GM23248 (cell line): ENCODE results near the gene TREX2. TPM values are rescaled to one million over a fixed set of nuclear protein-coding genes. Genes with fewer than 3 reads are reported as not detected.

Experiments used
- DNase-seq: peaks from one replicate; pipeline ENCODE4 v3.0.0-alpha.2; 2015
- H2AFZ ChIP-seq: fragments of 200-600 bp; sonication (generic); 2 replicates; pipeline ENCODE4 v1.6.1; 2016; ENCODE audit warnings: antibody characterized with exemption
- H3F3A ChIP-seq: fragments of 200-600 bp; sonication (generic); 2 replicates; pipeline ENCODE4 v1.6.1; 2016; ENCODE audit warnings: mild to moderate bottlenecking, antibody characterized with exemption, mixed run types; ENCODE audit not compliant: insufficient read depth
- H3K27ac ChIP-seq: fragments of 200-600 bp; sonication (generic); 2 replicates; pipeline ENCODE4 v1.5.1; 2016; ENCODE audit warnings: mild to moderate bottlenecking
- H3K27me3 ChIP-seq: fragments of 200-600 bp; sonication (generic); replicated peaks from 2 replicates; pipeline ENCODE4 v1.6.1; 2016; ENCODE audit warnings: mild to moderate bottlenecking; ENCODE audit not compliant: insufficient read depth
- H3K36me3 ChIP-seq: fragments of 200-600 bp; sonication (generic); 2 replicates; pipeline ENCODE4 v1.6.1; 2016; ENCODE audit warnings: low read depth, mild to moderate bottlenecking
- H3K4me1 ChIP-seq: fragments of 200-600 bp; sonication (generic); 2 replicates; pipeline ENCODE4 v1.6.1; 2016; ENCODE audit warnings: mild to moderate bottlenecking; ENCODE audit not compliant: insufficient read depth
- H3K4me2 ChIP-seq: fragments of 200-600 bp; sonication (generic); one replicate; pipeline ENCODE4 v1.6.1; 2016; ENCODE audit warnings: mild to moderate bottlenecking; ENCODE audit not compliant: unreplicated experiment
- H3K4me3 ChIP-seq: fragments of 200-600 bp; sonication (generic); 2 replicates; pipeline ENCODE4 v1.5.1; 2016; ENCODE audit warnings: mild to moderate bottlenecking
- H3K79me2 ChIP-seq: fragments of 200-600 bp; sonication (generic); 2 replicates; pipeline ENCODE4 v1.6.1; 2016; ENCODE audit warnings: mild to moderate bottlenecking; ENCODE audit not compliant: insufficient read depth
- H3K9ac ChIP-seq: fragments of 200-600 bp; sonication (generic); 2 replicates; pipeline ENCODE4 v1.6.1; 2016; ENCODE audit warnings: mild to moderate bottlenecking
- H3K9me2 ChIP-seq: fragments of 200-600 bp; sonication (generic); 2 replicates; pipeline ENCODE4 v1.6.1; 2016; ENCODE audit warnings: mixed run types, mild to moderate bottlenecking, moderate library complexity; ENCODE audit not compliant: insufficient read depth
- H3K9me3 ChIP-seq: fragments of 200-600 bp; sonication (generic); one replicate; pipeline ENCODE4 v1.6.1; 2017; ENCODE audit warnings: low read depth
- H4K20me1 ChIP-seq: fragments of 200-600 bp; sonication (generic); 2 replicates; pipeline ENCODE4 v1.6.0; 2016; ENCODE audit not compliant: insufficient read depth
- EZH2 ChIP-seq: fragments of 200-600 bp; sonication (generic); IDR thresholded peaks from 2 replicates; pipeline ENCODE4 v1.6.1; 2018; ENCODE audit warnings: antibody characterized with exemption, mild to moderate bottlenecking; ENCODE audit not compliant: insufficient read depth, poor library complexity, severe bottlenecking
- EZH2phosphoT487 ChIP-seq: fragments of 200-600 bp; sonication (generic); IDR thresholded peaks from 2 replicates; pipeline ENCODE4 v1.6.1; 2018; ENCODE audit warnings: antibody characterized with exemption, moderate library complexity, mild to moderate bottlenecking, low read depth; ENCODE audit not compliant: insufficient read depth
- WGBS, 2 experiments: methylation state at CpG; one replicate each; pipeline ENCODE4 v1.1.6; 2015 to 2017; ENCODE audit warnings: low lambda C conversion rate in 2 of 2, low coverage in 1 of 2; ENCODE audit errors: missing lambda C conversion rate in 2 of 2; 5-methylcytosine and 5-hydroxymethylcytosine counted together
- in situ Hi-C: fragments of 300-500 bp; cut with MboI; formaldehyde crosslinking; loops from 2 replicates; pipeline ENCODE4 v1.15.0; 2020
- polyA plus RNA-seq: library from polyadenylated mRNA; unstranded; fragments of >200 nt; fragmentation: Nextera tagmentation; extraction: Ambion mirVana; gene quantifications from 2 replicates; pipeline ENCODE4 v1.2.1, GENCODE V29; 2016
- total RNA-seq: library from RNA; depleted of rRNA; stranded (reverse); fragments of >200 nt; shearing (Covaris generic); gene quantifications from 2 replicates; pipeline ENCODE4 v1.2.3, GENCODE V29; 2014

Gene TREX2
- total and polyA plus RNA-seq, 2 experiments from 2014 or later = 0.24 to 0.76 TPM

DNA sequence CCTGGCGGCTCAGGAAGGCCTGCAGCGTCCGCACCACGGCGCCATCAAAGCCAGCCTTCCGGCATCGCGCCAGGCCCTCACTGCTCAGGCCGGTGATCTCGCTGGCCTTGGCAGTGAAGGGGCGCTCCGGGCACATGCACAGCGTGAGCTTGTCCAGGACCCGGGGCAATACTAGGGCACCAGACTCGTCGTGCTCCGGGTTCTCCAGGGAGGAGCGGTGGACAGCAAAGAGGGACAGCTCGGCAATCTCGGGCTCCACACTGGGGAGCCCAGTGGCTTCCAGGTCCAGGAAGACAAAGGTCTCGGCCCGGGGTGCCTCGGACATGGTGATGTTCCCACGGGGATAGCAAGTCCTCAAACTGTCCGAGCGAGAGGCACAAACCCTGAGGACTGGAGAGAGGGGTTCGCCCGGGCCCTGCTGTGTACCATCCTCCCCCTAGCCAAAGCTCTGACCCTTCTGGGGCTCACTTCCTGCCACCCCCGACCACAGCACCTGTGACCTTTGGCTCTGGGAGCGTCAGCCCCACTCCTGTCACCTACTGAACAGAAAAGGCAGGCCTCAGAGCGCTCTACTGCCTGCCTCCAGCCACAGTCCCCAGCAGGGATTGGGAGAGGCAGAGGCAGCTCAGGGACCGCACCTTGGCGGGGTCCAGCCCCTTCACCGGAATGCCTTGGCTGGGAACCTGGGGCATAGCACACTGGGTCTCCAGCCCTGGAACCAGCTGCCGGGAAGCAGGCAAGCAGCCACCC is 575 bp downstream of the TREX2 start:
- in situ Hi-C loops = loop anchor here (25.0 kb wide), 1 partner anchor 408 kb away; no protein-coding TSS in a partner anchor
- no peaks in the 10 kb centered on the region for H3K9me3 ChIP-seq
- H3F3A ChIP-seq = no peaks in the 10 kb centered on the region
- H2AFZ ChIP-seq = no peak overlapping the region
- WGBS, 2 experiments = 81 to 83% methylated on average over 16 to 18 of the region's 35 CpGs
- no peak for DNase-seq
- no peak overlapping the region for H3K4me3 ChIP-seq
- H3K4me1 ChIP-seq = no peaks in the 10 kb centered on the region
- no peak overlapping the region for H3K9ac ChIP-seq
- no peaks in the 10 kb centered on the region for H3K36me3 ChIP-seq
- no peak overlapping the region for H3K4me2 ChIP-seq
- H3K9me2 ChIP-seq = no peaks in the 10 kb centered on the region
- H3K27ac ChIP-seq = no peak overlapping the region
- no peaks in the 10 kb centered on the region for H3K27me3 ChIP-seq
- no peaks in the 10 kb centered on the region for H4K20me1 ChIP-seq
- no peak for TF ChIP-seq EZH2
- TF ChIP-seq EZH2phosphoT487 = no peak
- no peaks in the 10 kb centered on the region for H3K79me2 ChIP-seq

DNA sequence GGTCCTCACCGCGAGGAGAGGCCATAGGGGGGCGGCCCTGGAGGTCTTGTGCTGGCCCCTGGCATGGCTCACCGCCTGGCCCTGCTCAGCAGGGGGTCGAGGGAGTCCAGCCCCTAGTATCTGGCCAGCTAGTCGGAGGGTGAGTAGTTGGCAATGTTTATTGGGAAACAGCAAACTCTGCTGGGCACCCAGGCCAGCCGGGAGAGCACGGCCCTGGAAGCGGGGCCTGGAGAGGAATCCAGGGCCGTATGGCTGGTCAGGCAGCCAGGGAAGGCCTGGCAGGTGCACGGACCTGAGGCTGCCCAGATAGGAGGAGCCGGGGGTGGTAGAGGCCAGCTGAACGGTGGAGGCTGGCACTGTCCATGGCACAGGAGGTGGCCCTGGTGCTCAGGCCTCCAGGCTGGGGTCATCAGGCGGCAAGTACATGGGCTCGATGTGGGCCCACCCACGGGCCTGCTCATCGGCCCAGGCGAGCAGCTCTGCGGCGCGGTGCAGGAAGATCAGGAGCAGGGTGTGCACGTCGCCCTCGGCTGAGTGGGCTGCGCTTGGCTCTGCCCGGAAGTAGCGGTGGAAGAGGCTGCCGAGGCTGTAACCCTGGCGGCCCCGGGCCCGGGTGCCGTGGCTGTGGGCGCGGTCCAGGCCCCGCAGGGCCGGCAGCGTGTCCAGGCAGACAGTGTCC is 1.4 kb downstream of the TREX2 start:
- H3K9ac ChIP-seq = no peak overlapping the region
- H3K36me3 ChIP-seq = no peaks in the 10 kb centered on the region
- 50 to 85% methylated on average over 2 to 12 of the region's 37 CpGs for WGBS, 2 experiments
- no peak for DNase-seq
- no peak overlapping the region for H2AFZ ChIP-seq
- H4K20me1 ChIP-seq = no peaks in the 10 kb centered on the region
- no peak overlapping the region for H3K4me2 ChIP-seq
- no peak overlapping the region for H3K4me3 ChIP-seq
- H3K9me2 ChIP-seq = no peaks in the 10 kb centered on the region
- H3K27me3 ChIP-seq = no peaks in the 10 kb centered on the region
- in situ Hi-C loops = loop anchor here (25.0 kb wide), 1 partner anchor 407 kb away; no protein-coding TSS in a partner anchor
- no peak overlapping the region for H3K27ac ChIP-seq
- TF ChIP-seq EZH2 (no peak), EZH2phosphoT487 (no peak)
- H3K9me3 ChIP-seq = no peaks in the 10 kb centered on the region
- no peaks in the 10 kb centered on the region for H3F3A ChIP-seq
- no peaks in the 10 kb centered on the region for H3K4me1 ChIP-seq
- H3K79me2 ChIP-seq = no peaks in the 10 kb centered on the region

DNA sequence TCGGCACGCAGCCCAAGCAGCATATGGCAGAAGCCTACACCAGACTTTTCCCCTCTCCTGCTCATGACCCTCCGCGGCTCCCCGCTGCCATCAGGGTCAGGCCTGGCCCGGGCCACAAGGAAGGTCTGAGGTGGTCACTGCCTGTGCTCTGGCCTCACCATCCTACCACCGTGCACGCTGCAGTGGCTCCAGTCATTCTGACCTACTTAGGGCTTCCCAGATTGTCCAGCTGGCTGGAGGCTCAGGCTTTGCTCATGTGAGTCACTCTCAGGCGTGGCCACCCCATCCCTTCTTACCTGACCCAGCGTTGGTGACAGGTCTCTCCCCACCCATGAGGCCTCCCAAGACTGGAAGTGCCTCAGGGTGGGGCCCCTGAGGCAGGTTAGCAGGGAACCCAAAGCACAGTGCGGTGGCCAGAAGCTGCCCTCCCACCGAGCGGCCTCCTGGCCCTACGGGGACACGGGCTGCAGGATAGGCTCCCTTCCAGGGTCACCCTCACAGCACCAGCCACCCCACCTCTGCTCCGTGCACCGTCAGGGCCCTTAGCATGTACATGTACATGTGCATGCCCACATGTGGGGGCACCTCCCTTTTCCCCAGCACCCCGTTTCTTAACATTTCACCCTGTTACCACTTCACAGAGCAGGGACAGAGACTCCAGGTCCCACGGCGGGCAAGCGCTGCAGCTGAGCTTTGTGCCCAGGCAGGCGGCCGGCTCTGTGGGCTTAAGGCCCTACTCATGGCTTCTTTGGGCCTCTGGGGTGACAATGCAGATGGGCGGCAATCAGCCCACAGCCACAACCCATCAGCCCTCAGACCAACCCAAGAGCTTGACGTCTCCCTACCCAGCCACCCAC is 2.2 kb downstream of the TREX2 start:
- Histone ChIP-seq H3K27me3 (no peaks in the 10 kb centered on the region), H3K27ac (no peak overlapping the region), H3K4me1 (no peaks in the 10 kb centered on the region), H3K79me2 (no peaks in the 10 kb centered on the region), H3K4me2 (no peak overlapping the region), H3F3A (no peaks in the 10 kb centered on the region), H2AFZ (no peak overlapping the region), H3K36me3 (no peaks in the 10 kb centered on the region), H3K4me3 (no peak overlapping the region), H3K9ac (no peak overlapping the region), H4K20me1 (no peaks in the 10 kb centered on the region), H3K9me2 (no peaks in the 10 kb centered on the region), H3K9me3 (no peaks in the 10 kb centered on the region)
- WGBS, 2 experiments = 83 to 89% methylated on average over 11 to 16 of the region's 25 CpGs
- no peak for DNase-seq
- TF ChIP-seq EZH2phosphoT487 (no peak), EZH2 (no peak)
- in situ Hi-C loops = loop anchor here (25.0 kb wide), 1 partner anchor 406 kb away; no protein-coding TSS in a partner anchor

DNA sequence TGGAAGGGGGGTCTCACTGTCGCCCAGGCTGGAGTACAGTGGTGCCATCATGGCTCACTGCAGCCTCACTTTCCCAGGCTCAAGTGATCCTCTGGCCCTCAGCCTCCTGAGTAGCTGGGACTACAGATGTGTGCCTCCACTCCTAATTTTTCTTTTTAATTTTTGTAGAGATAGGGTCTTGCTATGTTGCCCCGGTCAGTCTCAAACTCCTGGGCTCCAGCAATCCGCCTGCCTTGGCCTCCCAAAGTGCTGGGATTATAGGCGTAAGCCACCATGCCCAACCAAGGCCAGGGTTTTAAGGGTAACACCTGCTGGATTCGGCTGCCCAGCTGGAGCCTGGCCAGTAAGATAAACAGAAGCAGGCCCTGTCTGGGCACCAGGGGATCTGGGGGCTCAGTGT is 3.4 kb downstream of the TREX2 start:
- H3F3A ChIP-seq = no peaks in the 10 kb centered on the region
- H4K20me1 ChIP-seq = no peaks in the 10 kb centered on the region
- WGBS, 2 experiments = 65 to 85% methylated on average over 4 to 5 of the region's 5 CpGs
- no peak overlapping the region for H3K4me2 ChIP-seq
- H3K9me2 ChIP-seq = no peaks in the 10 kb centered on the region
- TF ChIP-seq EZH2 (no peak), EZH2phosphoT487 (no peak)
- H3K36me3 ChIP-seq = no peaks in the 10 kb centered on the region
- in situ Hi-C loops = loop anchor here (25.0 kb wide), 1 partner anchor 405 kb away; no protein-coding TSS in a partner anchor
- H3K4me1 ChIP-seq = no peaks in the 10 kb centered on the region
- H3K27me3 ChIP-seq = no peaks in the 10 kb centered on the region
- H3K4me3 ChIP-seq = no peak overlapping the region
- H3K27ac ChIP-seq = no peak overlapping the region
- no peak for DNase-seq
- no peaks in the 10 kb centered on the region for H3K79me2 ChIP-seq
- H3K9me3 ChIP-seq = no peaks in the 10 kb centered on the region
- no peak overlapping the region for H3K9ac ChIP-seq
- H2AFZ ChIP-seq = no peak overlapping the region
